Activated CD8-positive, alpha-beta memory T cell treated with anti-CD3 and anti-CD28 coated beads for 48 hours (primary cell): ENCODE data around the gene FMN2.
"Not testable (repeated sequence)": the region's sequence is repeated elsewhere in the genome, so short reads cannot be mapped to it uniquely, and the experiment has no call there.

ENCODE experiments used
- DNase-seq, 3 experiments: peaks; one replicate each; pipeline ENCODE4 v3.0.0-alpha.2; 2020; ENCODE audit warnings: low read depth in 2 of 3, low spot score in 2 of 3

The FMN2 gene

GRCh38 chr1:240138867-240139266, 47.2 kb downstream of the FMN2 start:
- DNase-seq: no peak

- DNase-seq: no peak
Measured at GRCh38 chr1:240139511-240139910, 47.8 kb downstream of the FMN2 start.

GRCh38 chr1:240145120-240145519, 53.4 kb downstream of the FMN2 start:
- DNase-seq: no peak

- DNase-seq: no peak
Measured at GRCh38 chr1:240148333-240148732, 56.6 kb downstream of the FMN2 start.

GRCh38 chr1:240149484-240150094, 57.9 kb downstream of the FMN2 start:
- no peak for DNase-seq

- no peak for DNase-seq
Measured at GRCh38 chr1:240151136-240151735, 59.6 kb downstream of the FMN2 start.

GRCh38 chr1:240152611-240153297, 61.1 kb downstream of the FMN2 start:
- DNase-seq: no peak

GRCh38 chr1:240155605-240156004, 63.9 kb downstream of the FMN2 start:
- DNase-seq: no peak

- no peak for DNase-seq
Measured at GRCh38 chr1:240164742-240165141, 73.1 kb downstream of the FMN2 start.

GRCh38 chr1:240169188-240169587, 77.5 kb downstream of the FMN2 start:
- DNase-seq: no peak

GRCh38 chr1:240170266-240170665, 78.6 kb downstream of the FMN2 start:
- DNase-seq: no peak

- DNase-seq: no peak
Measured at GRCh38 chr1:240170806-240171205, 79.1 kb downstream of the FMN2 start.

GRCh38 chr1:240171907-240172306, 80.2 kb downstream of the FMN2 start:
- no peak for DNase-seq

- no peak for DNase-seq
Measured at GRCh38 chr1:240173836-240174235, 82.2 kb downstream of the FMN2 start.

- no peak for DNase-seq
Measured at GRCh38 chr1:240174734-240175133, 83.1 kb downstream of the FMN2 start.

GRCh38 chr1:240178366-240178765, 86.7 kb downstream of the FMN2 start:
- DNase-seq: no peak

- DNase-seq: not testable (repeated sequence)
Measured at GRCh38 chr1:240184682-240185081, 93.0 kb downstream of the FMN2 start.

- DNase-seq: no peak
Measured at GRCh38 chr1:240188139-240188538, 96.5 kb downstream of the FMN2 start.

GRCh38 chr1:240189386-240189989, 97.8 kb downstream of the FMN2 start:
- DNase-seq: peak in 1 of 3 experiments; percentile 8

GRCh38 chr1:240190881-240191401, 99.3 kb downstream of the FMN2 start:
- DNase-seq: no peak

- DNase-seq: no peak
Measured at GRCh38 chr1:240192851-240193250, 101.2 kb downstream of the FMN2 start.

- DNase-seq: no peak
Measured at GRCh38 chr1:240193679-240194078, 102.0 kb downstream of the FMN2 start.
